IMR-90 (cell line): ENCODE measurements around the gene PDZD8. TPM values are rescaled to one million over a fixed set of nuclear protein-coding genes. Genes with fewer than 3 reads are reported as not detected.

Experiments used
- polyA plus RNA-seq, 3 experiments: library from polyadenylated mRNA; depleted of rRNA; stranded (reverse); fragments of >200 nt; gene quantifications; 2 replicates each; pipeline ENCODE4 v1.2.3, GENCODE V29; 2012; ENCODE audit warnings: low replicate concordance in 1 of 3
- total RNA-seq: library from RNA; depleted of rRNA; stranded (reverse); fragments of >200 nt; gene quantifications from 2 replicates; pipeline ENCODE4 v1.2.3, GENCODE V29; 2012; rRNA removed

PDZD8 gene
- total and polyA plus RNA-seq, 2 of the 4 experiments (the other 2 are of a cell fraction) = 11.3 to 20.4 TPM

Other genes starting within 250 kb of the PDZD8 start
- not detected in 2 replicates for gene VAX1, start 237.2 kb downstream of the PDZD8 start, total RNA-seq
- not detected in 2 replicates for gene VAX1, start 237.2 kb downstream of the PDZD8 start, polyA plus RNA-seq (2012; rRNA removed)
- gene KCNK18, start 178.0 kb downstream of the PDZD8 start, total RNA-seq = not detected in 2 replicates
- gene KCNK18, start 178.0 kb downstream of the PDZD8 start, polyA plus RNA-seq (2012; rRNA removed) = not detected in 2 replicates
- not detected in 2 replicates for gene SLC18A2, start 134.3 kb downstream of the PDZD8 start, total RNA-seq
- gene SLC18A2, start 134.3 kb downstream of the PDZD8 start, polyA plus RNA-seq (2012; rRNA removed) = not detected in 2 replicates
- gene EMX2, start 167.3 kb upstream of the PDZD8 start, total RNA-seq = not detected in 2 replicates
- not detected in 2 replicates for gene EMX2, start 167.3 kb upstream of the PDZD8 start, polyA plus RNA-seq (2012; rRNA removed)